HCT116 (cell line): Measurements from ENCODE around the gene CALCOCO1. TPM values are rescaled to one million over a fixed set of nuclear protein-coding genes. Genes with fewer than 3 reads are reported as not detected.

ENCODE experiments used
- ATAC-seq: fragments of 200-7000 bp; cut with Tn5 transposase; 2 replicates; pipeline ENCODE4 v1.9.1; 2020; ENCODE audit warnings: mild to moderate bottlenecking, moderate library complexity
- BruUV-seq: library from RNA; stranded (reverse); fragments of 400-500 nt; replicated peaks from 2 replicates; lab custom pipeline; 2021; lab: Mats Ljungman, UMichigan
- CTCF ChIA-PET: fragments of 300-600 bp; sonication (Branson Sonifier 250); formaldehyde crosslinking; loops from one replicate; lab custom pipeline; 2021; ENCODE audit warnings: antibody characterized with exemption; lab: Charles Lee
- POLR2A ChIA-PET: fragments of 300-600, 350-600 bp; sonication (Branson Sonifier 250); formaldehyde crosslinking; loops from one replicate; lab custom pipeline; 2021; ENCODE audit warnings: antibody characterized with exemption; lab: Charles Lee
- RAD21 ChIA-PET, 2 experiments: fragments of 300-600 bp; sonication (Branson Sonifier 250); formaldehyde crosslinking; loops; one replicate each; lab custom pipeline; 2023; ENCODE audit warnings: low total read pairs in 2 of 2; ENCODE audit not compliant: uncharacterized antibody in 2 of 2, unreplicated experiment in 2 of 2, low non-redundant PET in 1 of 2; lab: Charles Lee
- DNase-seq: peaks from one replicate; pipeline ENCODE4 v3.0.0-alpha.2; 2010; ENCODE audit warnings: low read depth, low spot score
- H2AFZ ChIP-seq: fragments of 200-600 bp; shearing (Covaris generic), sonication (generic); 2 replicates; pipeline ENCODE4 v1.6.1; 2017; ENCODE audit warnings: low read depth, mixed run types, mixed read lengths, antibody characterized with exemption, low read length; ENCODE audit not compliant: poor library complexity, severe bottlenecking
- H3K27ac ChIP-seq: 2 replicates; pipeline ENCODE4 v1.5.1; 2012; ENCODE audit warnings: low read depth, low read length
- H3K27me3 ChIP-seq: fragments of 200-600 bp; sonication (generic); 2 replicates; pipeline ENCODE4 v1.6.1; 2016; ENCODE audit warnings: mixed run types, low read length, mixed read lengths; ENCODE audit not compliant: insufficient read depth
- H3K36me3 ChIP-seq, 2 experiments: fragments of 200-500 bp in 1 of 2; fragments of 200-600 bp in 1 of 2; sonication (Bioruptor generic) in 1 of 2; sonication (generic) in 1 of 2; 2 replicates each; pipeline versions ENCODE4 v1.5.1 to v1.6.1; 2014 to 2016; ENCODE audit warnings: low read length in 2 of 2, inconsistent platforms in 1 of 2, mixed read lengths in 1 of 2, mixed run types in 1 of 2; ENCODE audit not compliant: insufficient read depth in 2 of 2, control insufficient read depth in 1 of 2
- H3K4me1 ChIP-seq, 2 experiments: fragments of 200-600 bp in 1 of 2; sonication (generic) in 1 of 2; 2 replicates each; pipeline versions ENCODE4 v1.5.1 to v1.6.1; 2012 to 2017; ENCODE audit warnings: low read length in 2 of 2, inconsistent platforms in 1 of 2, mild to moderate bottlenecking in 1 of 2, mixed read lengths in 1 of 2, mixed run types in 1 of 2, moderate library complexity in 1 of 2; ENCODE audit not compliant: insufficient read depth in 2 of 2, control insufficient read depth in 1 of 2
- H3K4me2 ChIP-seq: fragments of 200-600 bp; sonication (generic); 2 replicates; pipeline ENCODE4 v1.6.1; 2017; ENCODE audit warnings: mixed run types, low read length, mixed read lengths
- H3K4me3 ChIP-seq, 2 experiments: fragments of 200-600 bp in 1 of 2; sonication (generic) in 1 of 2; replicated peaks in 1 of 2; 2 replicates each; pipeline ENCODE4 v1.5.1; 2011 to 2016; ENCODE audit warnings: low read length in 2 of 2, control low read depth in 1 of 2, low read depth in 1 of 2, mild to moderate bottlenecking in 1 of 2, mixed read lengths in 1 of 2, mixed run types in 1 of 2
- H3K79me2 ChIP-seq: fragments of 200-600 bp; sonication (generic); 2 replicates; pipeline ENCODE4 v1.6.1; 2017; ENCODE audit warnings: mild to moderate bottlenecking, mixed run types, low read length, moderate library complexity, mixed read lengths; ENCODE audit not compliant: insufficient read depth
- H3K9ac ChIP-seq: fragments of 200-600 bp; sonication (generic); 2 replicates; pipeline ENCODE4 v1.6.1; 2016; ENCODE audit warnings: low read length, mixed read lengths
- H3K9me2 ChIP-seq: fragments of 200-600 bp; sonication (generic), shearing (Covaris generic); 2 replicates; pipeline ENCODE4 v1.6.1; 2017; ENCODE audit warnings: mixed run types, mild to moderate bottlenecking, moderate library complexity; ENCODE audit not compliant: insufficient read depth
- H3K9me3 ChIP-seq, 2 experiments: fragments of 200-500 bp in 1 of 2; fragments of 200-600 bp in 1 of 2; sonication (Bioruptor generic) in 1 of 2; sonication (generic) in 1 of 2; 2 replicates each; pipeline ENCODE4 v1.6.1; 2014 to 2017; ENCODE audit warnings: low read length in 2 of 2, mixed read lengths in 2 of 2, inconsistent platforms in 1 of 2, low read depth in 1 of 2, mild to moderate bottlenecking in 1 of 2, mixed run types in 1 of 2, moderate library complexity in 1 of 2; ENCODE audit not compliant: control insufficient read depth in 1 of 2, insufficient read depth in 1 of 2
- H4K20me1 ChIP-seq: fragments of 200-600 bp; sonication (generic), shearing (Covaris generic); 2 replicates; pipeline ENCODE4 v1.6.1; 2017; ENCODE audit warnings: mixed run types, mild to moderate bottlenecking, moderate library complexity; ENCODE audit not compliant: insufficient read depth
- CBX3 ChIP-seq: IDR thresholded peaks from 2 replicates; pipeline ENCODE4 v1.6.1; 2012; ENCODE audit warnings: low read depth
- EGR1 ChIP-seq: IDR thresholded peaks from 2 replicates; pipeline ENCODE4 v1.6.1; 2012; ENCODE audit warnings: low read depth
- EZH2 ChIP-seq: fragments of 200-600 bp; sonication (generic); IDR thresholded peaks from 2 replicates; pipeline ENCODE4 v1.6.1; 2017; ENCODE audit warnings: antibody characterized with exemption, mixed run types
- EZH2phosphoT487 ChIP-seq: fragments of 200-600 bp; IDR thresholded peaks from 2 replicates; pipeline ENCODE4 v1.6.1; 2018; ENCODE audit warnings: antibody characterized with exemption, borderline replicate concordance
- FOSL1 ChIP-seq: IDR thresholded peaks from 2 replicates; pipeline ENCODE4 v1.6.1; 2012; ENCODE audit warnings: low read depth
- JUND ChIP-seq: IDR thresholded peaks from 2 replicates; pipeline ENCODE4 v1.6.1; 2012
- POLR2A ChIP-seq: IDR thresholded peaks from 2 replicates; pipeline ENCODE4 v1.7.0; 2011; ENCODE audit warnings: borderline replicate concordance; ENCODE audit not compliant: insufficient read depth, insufficient read length; ENCODE audit errors: extremely low read depth
- RAD21 ChIP-seq: IDR thresholded peaks from 2 replicates; pipeline ENCODE4 v1.6.1; 2012; ENCODE audit warnings: low read depth, mild to moderate bottlenecking
- SIN3A ChIP-seq: IDR thresholded peaks from 2 replicates; pipeline ENCODE4 v1.6.1; 2012; ENCODE audit warnings: low read depth
- SP1 ChIP-seq: IDR thresholded peaks from 2 replicates; pipeline ENCODE4 v1.6.1; 2012; ENCODE audit warnings: low read depth
- TCF7L2 ChIP-seq: IDR thresholded peaks from 2 replicates; pipeline ENCODE4 v1.7.0; 2011; ENCODE audit warnings: borderline replicate concordance, inconsistent platforms; ENCODE audit not compliant: insufficient read depth, insufficient read length; ENCODE audit errors: extremely low read depth
- YY1 ChIP-seq: IDR thresholded peaks from 2 replicates; pipeline ENCODE4 v1.6.1; 2011; ENCODE audit warnings: low read length, low read depth, moderate library complexity, mild to moderate bottlenecking; ENCODE audit not compliant: insufficient replicate concordance; ENCODE audit errors: extremely low read depth
- ZFX ChIP-seq: fragments of 450-650 bp; IDR thresholded peaks from 2 replicates; pipeline ENCODE4 v1.6.1; 2017
- intact Hi-C: fragments of 100-400 bp; cut with micrococcal nuclease; formaldehyde crosslinking; loops from 2 replicates; pipeline ENCODE4 v1.10.0; 2022
- total RNA-seq: library from RNA; stranded (reverse); gene quantifications from one replicate; pipeline ENCODE4 v1.2.1, GENCODE V29; 2021; ENCODE audit not compliant: unreplicated experiment
- TF ChIP-seq, protein P1 (sequence below): IDR thresholded peaks from 2 replicates; pipeline ENCODE4 v1.6.1; 2012
- TF ChIP-seq, protein P2 (sequence below): IDR thresholded peaks from 2 replicates; pipeline ENCODE4 v1.6.1; 2012; ENCODE audit warnings: low read depth

CALCOCO1 gene
- total RNA-seq, 1 experiment from 2014 or later, result 42.6 TPM

GRCh38 chr12:53733807-53734200 is 6.6 kb upstream of the CALCOCO1 start:
- DNase-seq, result no peak
- peaks cover 2 to 6% of the 10 kb centered on the region in 2 experiments; a peak in 3 of 4 replicates for H3K4me1 ChIP-seq
- BruUV-seq, result no TSS peak
- no peak for TF ChIP-seq YY1
- TF ChIP-seq, protein P1, sequence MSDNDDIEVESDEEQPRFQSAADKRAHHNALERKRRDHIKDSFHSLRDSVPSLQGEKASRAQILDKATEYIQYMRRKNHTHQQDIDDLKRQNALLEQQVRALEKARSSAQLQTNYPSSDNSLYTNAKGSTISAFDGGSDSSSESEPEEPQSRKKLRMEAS, result no peak
- TF ChIP-seq TCF7L2, result no peak
- no peak for TF ChIP-seq POLR2A
- no peak for TF ChIP-seq EGR1
- no peak for TF ChIP-seq EZH2
- no peak for TF ChIP-seq SP1
- no peak for TF ChIP-seq CBX3
- TF ChIP-seq SIN3A, result no peak
- TF ChIP-seq EZH2phosphoT487, result no peak
- TF ChIP-seq, all 23 proteins: peak for 0
- Histone ChIP-seq H2AFZ (no peak overlapping the region), H3K9me2 (no peaks in the 10 kb centered on the region), H3K79me2 (no peaks in the 10 kb centered on the region), H3K4me3 (no peak overlapping the region), H3K27me3 (no peaks in the 10 kb centered on the region), H3K9ac (no peak overlapping the region), H3K4me2 (no peak overlapping the region), H4K20me1 (no peaks in the 10 kb centered on the region), H3K36me3 (no peaks in the 10 kb centered on the region), H3K9me3 (no peaks in the 10 kb centered on the region), H3K27ac (no peak overlapping the region)
- intact Hi-C loops, result no loop called here
- ChIA-PET RAD21 (no interaction called here), CTCF (interaction anchor here (1.0 to 2.5 kb wide), 3 partner anchors 9 to 32 kb away, joined by 4 to 20 read pairs (median 5); no protein-coding TSS in a partner anchor), POLR2A (no interaction called here)
- no peak for ATAC-seq

DNA sequence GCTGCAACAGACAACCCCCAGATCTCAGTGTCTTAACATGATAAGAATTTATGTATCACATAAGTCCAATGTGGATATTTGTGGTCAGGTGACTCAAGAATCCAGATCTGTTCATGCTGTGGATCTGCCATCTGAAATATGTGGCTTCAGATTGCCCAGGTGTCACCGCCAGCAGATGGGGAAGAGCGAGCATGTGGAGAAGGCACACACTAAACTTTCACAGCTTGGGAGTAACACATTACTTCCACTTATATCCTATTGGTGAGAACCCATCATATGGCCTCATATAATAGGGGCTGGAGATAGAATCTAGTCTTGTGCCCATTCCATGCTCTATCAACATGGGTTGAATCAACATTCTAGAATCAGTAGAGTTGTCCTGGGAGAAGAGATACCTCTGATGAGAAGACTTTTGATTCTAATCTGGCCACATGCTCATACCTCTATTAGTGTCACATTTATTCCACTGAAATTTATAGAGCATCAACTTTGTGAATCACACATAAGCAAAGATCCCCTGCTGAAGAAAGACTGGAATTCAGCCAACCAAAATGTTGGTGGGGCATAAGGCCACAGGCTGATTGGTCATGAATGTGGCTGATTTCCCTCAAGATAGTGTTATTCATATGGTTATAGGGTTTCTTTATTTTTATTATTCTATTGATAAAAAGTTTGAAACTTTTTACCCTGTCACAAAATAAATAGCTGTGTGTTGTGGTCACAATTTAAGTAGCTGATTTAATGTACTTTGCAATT is 6.0 kb upstream of the CALCOCO1 start:
- Histone ChIP-seq H3K9me3 (no peaks in the 10 kb centered on the region), H3K9ac (no peak overlapping the region), H3K4me2 (no peak overlapping the region), H3K36me3 (no peaks in the 10 kb centered on the region), H3K9me2 (no peaks in the 10 kb centered on the region), H3K4me1 (no peaks in the 10 kb centered on the region; a peak in 1 of 4 replicates), H3K4me3 (no peak overlapping the region), H2AFZ (no peak overlapping the region), H3K79me2 (no peaks in the 10 kb centered on the region), H3K27me3 (no peaks in the 10 kb centered on the region), H3K27ac (no peak overlapping the region), H4K20me1 (no peaks in the 10 kb centered on the region)
- ChIA-PET POLR2A (no interaction called here), CTCF (interaction anchor here (0.7 to 2.5 kb wide), 5 partner anchors 10 to 38 kb away, joined by 3 to 20 read pairs (median 5); no protein-coding TSS in a partner anchor), RAD21 (no interaction called here)
- no peak for DNase-seq
- no TSS peak for BruUV-seq
- no peak for ATAC-seq
- intact Hi-C loops, result no loop called here
- TF ChIP-seq RAD21 (no peak), JUND (no peak), ZFX (no peak), YY1 (no peak), SP1 (no peak), FOSL1 (no peak), POLR2A (no peak), TCF7L2 (no peak)
- TF ChIP-seq, protein P2, sequence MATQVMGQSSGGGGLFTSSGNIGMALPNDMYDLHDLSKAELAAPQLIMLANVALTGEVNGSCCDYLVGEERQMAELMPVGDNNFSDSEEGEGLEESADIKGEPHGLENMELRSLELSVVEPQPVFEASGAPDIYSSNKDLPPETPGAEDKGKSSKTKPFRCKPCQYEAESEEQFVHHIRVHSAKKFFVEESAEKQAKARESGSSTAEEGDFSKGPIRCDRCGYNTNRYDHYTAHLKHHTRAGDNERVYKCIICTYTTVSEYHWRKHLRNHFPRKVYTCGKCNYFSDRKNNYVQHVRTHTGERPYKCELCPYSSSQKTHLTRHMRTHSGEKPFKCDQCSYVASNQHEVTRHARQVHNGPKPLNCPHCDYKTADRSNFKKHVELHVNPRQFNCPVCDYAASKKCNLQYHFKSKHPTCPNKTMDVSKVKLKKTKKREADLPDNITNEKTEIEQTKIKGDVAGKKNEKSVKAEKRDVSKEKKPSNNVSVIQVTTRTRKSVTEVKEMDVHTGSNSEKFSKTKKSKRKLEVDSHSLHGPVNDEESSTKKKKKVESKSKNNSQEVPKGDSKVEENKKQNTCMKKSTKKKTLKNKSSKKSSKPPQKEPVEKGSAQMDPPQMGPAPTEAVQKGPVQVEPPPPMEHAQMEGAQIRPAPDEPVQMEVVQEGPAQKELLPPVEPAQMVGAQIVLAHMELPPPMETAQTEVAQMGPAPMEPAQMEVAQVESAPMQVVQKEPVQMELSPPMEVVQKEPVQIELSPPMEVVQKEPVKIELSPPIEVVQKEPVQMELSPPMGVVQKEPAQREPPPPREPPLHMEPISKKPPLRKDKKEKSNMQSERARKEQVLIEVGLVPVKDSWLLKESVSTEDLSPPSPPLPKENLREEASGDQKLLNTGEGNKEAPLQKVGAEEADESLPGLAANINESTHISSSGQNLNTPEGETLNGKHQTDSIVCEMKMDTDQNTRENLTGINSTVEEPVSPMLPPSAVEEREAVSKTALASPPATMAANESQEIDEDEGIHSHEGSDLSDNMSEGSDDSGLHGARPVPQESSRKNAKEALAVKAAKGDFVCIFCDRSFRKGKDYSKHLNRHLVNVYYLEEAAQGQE, result no peak
